ENCODE results near the gene CASP12.

GRCh38 chr11:104897891-104898684, at the start of gene CASP12:
- TF ChIP-seq CREB5 (CRISPR knock-in tag; IDR thresholded peaks at IDR 0.05; ENCODE audit: low read depth), result no peak
- TF ChIP-seq, protein P1, sequence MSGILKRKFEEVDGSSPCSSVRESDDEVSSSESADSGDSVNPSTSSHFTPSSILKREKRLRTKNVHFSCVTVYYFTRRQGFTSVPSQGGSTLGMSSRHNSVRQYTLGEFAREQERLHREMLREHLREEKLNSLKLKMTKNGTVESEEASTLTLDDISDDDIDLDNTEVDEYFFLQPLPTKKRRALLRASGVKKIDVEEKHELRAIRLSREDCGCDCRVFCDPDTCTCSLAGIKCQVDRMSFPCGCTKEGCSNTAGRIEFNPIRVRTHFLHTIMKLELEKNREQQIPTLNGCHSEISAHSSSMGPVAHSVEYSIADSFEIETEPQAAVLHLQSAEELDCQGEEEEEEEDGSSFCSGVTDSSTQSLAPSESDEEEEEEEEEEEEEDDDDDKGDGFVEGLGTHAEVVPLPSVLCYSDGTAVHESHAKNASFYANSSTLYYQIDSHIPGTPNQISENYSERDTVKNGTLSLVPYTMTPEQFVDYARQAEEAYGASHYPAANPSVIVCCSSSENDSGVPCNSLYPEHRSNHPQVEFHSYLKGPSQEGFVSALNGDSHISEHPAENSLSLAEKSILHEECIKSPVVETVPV (CRISPR knock-in tag; IDR thresholded peaks at IDR 0.05), result no peak
- TF ChIP-seq, protein P2, sequence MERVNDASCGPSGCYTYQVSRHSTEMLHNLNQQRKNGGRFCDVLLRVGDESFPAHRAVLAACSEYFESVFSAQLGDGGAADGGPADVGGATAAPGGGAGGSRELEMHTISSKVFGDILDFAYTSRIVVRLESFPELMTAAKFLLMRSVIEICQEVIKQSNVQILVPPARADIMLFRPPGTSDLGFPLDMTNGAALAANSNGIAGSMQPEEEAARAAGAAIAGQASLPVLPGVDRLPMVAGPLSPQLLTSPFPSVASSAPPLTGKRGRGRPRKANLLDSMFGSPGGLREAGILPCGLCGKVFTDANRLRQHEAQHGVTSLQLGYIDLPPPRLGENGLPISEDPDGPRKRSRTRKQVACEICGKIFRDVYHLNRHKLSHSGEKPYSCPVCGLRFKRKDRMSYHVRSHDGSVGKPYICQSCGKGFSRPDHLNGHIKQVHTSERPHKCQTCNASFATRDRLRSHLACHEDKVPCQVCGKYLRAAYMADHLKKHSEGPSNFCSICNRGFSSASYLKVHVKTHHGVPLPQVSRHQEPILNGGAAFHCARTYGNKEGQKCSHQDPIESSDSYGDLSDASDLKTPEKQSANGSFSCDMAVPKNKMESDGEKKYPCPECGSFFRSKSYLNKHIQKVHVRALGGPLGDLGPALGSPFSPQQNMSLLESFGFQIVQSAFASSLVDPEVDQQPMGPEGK (CRISPR knock-in tag; IDR thresholded peaks at IDR 0.05; ENCODE audit: borderline replicate concordance), result no peak
- TF ChIP-seq TCF4 (CRISPR knock-in tag; IDR thresholded peaks at IDR 0.05; ENCODE audit: borderline replicate concordance), result no peak
- TF ChIP-seq, protein P3, sequence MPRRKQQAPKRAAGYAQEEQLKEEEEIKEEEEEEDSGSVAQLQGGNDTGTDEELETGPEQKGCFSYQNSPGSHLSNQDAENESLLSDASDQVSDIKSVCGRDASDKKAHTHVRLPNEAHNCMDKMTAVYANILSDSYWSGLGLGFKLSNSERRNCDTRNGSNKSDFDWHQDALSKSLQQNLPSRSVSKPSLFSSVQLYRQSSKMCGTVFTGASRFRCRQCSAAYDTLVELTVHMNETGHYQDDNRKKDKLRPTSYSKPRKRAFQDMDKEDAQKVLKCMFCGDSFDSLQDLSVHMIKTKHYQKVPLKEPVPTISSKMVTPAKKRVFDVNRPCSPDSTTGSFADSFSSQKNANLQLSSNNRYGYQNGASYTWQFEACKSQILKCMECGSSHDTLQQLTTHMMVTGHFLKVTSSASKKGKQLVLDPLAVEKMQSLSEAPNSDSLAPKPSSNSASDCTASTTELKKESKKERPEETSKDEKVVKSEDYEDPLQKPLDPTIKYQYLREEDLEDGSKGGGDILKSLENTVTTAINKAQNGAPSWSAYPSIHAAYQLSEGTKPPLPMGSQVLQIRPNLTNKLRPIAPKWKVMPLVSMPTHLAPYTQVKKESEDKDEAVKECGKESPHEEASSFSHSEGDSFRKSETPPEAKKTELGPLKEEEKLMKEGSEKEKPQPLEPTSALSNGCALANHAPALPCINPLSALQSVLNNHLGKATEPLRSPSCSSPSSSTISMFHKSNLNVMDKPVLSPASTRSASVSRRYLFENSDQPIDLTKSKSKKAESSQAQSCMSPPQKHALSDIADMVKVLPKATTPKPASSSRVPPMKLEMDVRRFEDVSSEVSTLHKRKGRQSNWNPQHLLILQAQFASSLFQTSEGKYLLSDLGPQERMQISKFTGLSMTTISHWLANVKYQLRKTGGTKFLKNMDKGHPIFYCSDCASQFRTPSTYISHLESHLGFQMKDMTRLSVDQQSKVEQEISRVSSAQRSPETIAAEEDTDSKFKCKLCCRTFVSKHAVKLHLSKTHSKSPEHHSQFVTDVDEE (CRISPR knock-in tag; IDR thresholded peaks at IDR 0.05), result no peak
- no peak for TF ChIP-seq ZFP30 (CRISPR knock-in tag; IDR thresholded peaks at IDR 0.05)

Data from SK-N-SH treated with all-trans-retinoic acid at 6 μM for 48 hours (cell line).